Stomach (tissue), 9 donors: ENCODE data around the gene CD52. TPM values are rescaled to one million over a fixed set of nuclear protein-coding genes. Genes with fewer than 3 reads are reported as not detected.
A peak's percentile ranks its signal among the peaks of the same experiment; 100 is the strongest.
"Not testable (repeated sequence)": the region's sequence is repeated elsewhere in the genome, so short reads cannot be mapped to it uniquely, and the experiment has no call there.

Experiments
- DNase-seq, 2 donors: peaks; one replicate each; pipeline versions ENCODE4 v3.0.0 to v3.0.0-alpha.2; 2013 to 2019
- H3K27ac ChIP-seq, 5 donors: fragments of 200-600 bp in 4 of 5; sonication (generic) in 4 of 5; one replicate each; pipeline ENCODE4 v1.5.1; 2013 to 2019; ENCODE audit warnings: mild to moderate bottlenecking in 1 of 5, moderate library complexity in 1 of 5
- H3K27me3 ChIP-seq, 3 donors: fragments of 200-600 bp; sonication (generic); one replicate each; pipeline ENCODE4 v1.5.1; 2017 to 2019; ENCODE audit warnings: mixed run types in 1 of 3
- H3K36me3 ChIP-seq, 4 donors: fragments of 200-600 bp; sonication (generic); 1 replicate in 3 of 4; 2 replicates in 1 of 4; pipeline ENCODE4 v1.5.1; 2016 to 2019
- H3K4me1 ChIP-seq, 4 donors: fragments of 200-600 bp; sonication (generic); one replicate each; pipeline ENCODE4 v1.5.1; 2016 to 2019
- H3K4me3 ChIP-seq, 4 donors: fragments of 200-600 bp; sonication (generic) in 3 of 4; one replicate each; pipeline ENCODE4 v1.5.1; 2016 to 2019; ENCODE audit warnings: mild to moderate bottlenecking in 1 of 4
- H3K9me3 ChIP-seq, 4 donors: fragments of 200-600 bp; sonication (generic); one replicate each; pipeline ENCODE4 v1.5.1; 2016 to 2019
- CTCF ChIP-seq, 7 experiments: fragments of 450-650 bp in 4 of 7; fragments of 200-600 bp in 3 of 7; sonication (generic) in 3 of 7; IDR thresholded peaks; one replicate each; pipeline ENCODE4 v1.5.1; 2016 to 2019; ENCODE audit warnings: antibody characterized with exemption in 7 of 7, control low read depth in 2 of 7, mild to moderate bottlenecking in 1 of 7
- EP300 ChIP-seq: sonication (generic); formaldehyde crosslinking; IDR thresholded peaks from one replicate; pipeline ENCODE4 v1.6.1; 2017; ENCODE audit warnings: antibody characterized with exemption
- POLR2A ChIP-seq, 4 donors: fragments of 450-650 bp; IDR thresholded peaks; one replicate each; pipeline ENCODE4 v1.6.1; 2016; ENCODE audit warnings: antibody characterized with exemption in 4 of 4, control low read depth in 2 of 4, mild to moderate bottlenecking in 1 of 4, moderate library complexity in 1 of 4
- POLR2AphosphoS5 ChIP-seq, 3 donors: sonication (generic); formaldehyde crosslinking; IDR thresholded peaks; one replicate each; pipeline ENCODE4 v1.6.1; 2016; ENCODE audit warnings: antibody characterized with exemption in 3 of 3
- WGBS, 5 donors: extraction: QIAGEN DNeasy Blood & Tissue Kit in 3 of 5; methylation state at CpG; one replicate each; pipeline versions ENCODE4 v1.1.5 to v1.1.7; 2013 to 2018; 5-methylcytosine and 5-hydroxymethylcytosine counted together
- intact Hi-C: fragments of 100-400 bp; cut with DNase I; formaldehyde crosslinking; loops from one replicate; pipeline ENCODE4 v1.15.1; 2023; ENCODE audit warnings: low total_unique reads
- polyA plus RNA-seq, 3 donors: library from polyadenylated mRNA; stranded (reverse); fragments of 200-250 nt; gene quantifications; one replicate each; pipeline ENCODE4 v1.2.3, GENCODE V29; 2013
- total RNA-seq, 5 donors: library from RNA; depleted of rRNA; stranded (reverse); fragments of >200 nt; gene quantifications; one replicate each; pipeline versions ENCODE4 v1.1.0 to v1.2.3, GENCODE V29; 2014 to 2016
- donor health status: healthy with polysubstance abuse.
- donor health status: Bipolar disorder and iron deficiency.
- donor health status: healthy.

Gene CD52
- total and polyA plus RNA-seq, 8 donors: 5.1 to 68.2 (median 21.2) TPM; not detected in 2

GRCh38 chr1:26290882-26291261 lies 26.9 kb upstream of the CD52 start:
- H3K36me3 ChIP-seq: peaks cover 0 to 8% (median 3%) of the 10 kb centered on the region in 4 donors
- H3K27ac ChIP-seq: peak overlapping the region; percentile 40 to 100 (median 67)
- 70 to 85% (median 82%) methylated on average over 9 to 11 of the region's 11 CpGs for WGBS, 5 donors
- no peak overlapping the region for H3K4me3 ChIP-seq
- peaks cover 12 to 65% (median 24%) of the 10 kb centered on the region in 4 donors for H3K4me1 ChIP-seq
- intact Hi-C loops: no loop called here
- no peaks in the 10 kb centered on the region for H3K9me3 ChIP-seq
- H3K27me3 ChIP-seq: no peaks in the 10 kb centered on the region
- DNase-seq: peak in 1 of 2 donors; percentile 21
- TF ChIP-seq EP300: no peak

- no peak for TF ChIP-seq POLR2A (IDR thresholded peaks at IDR 0.05)
- no peak for TF ChIP-seq CTCF (IDR thresholded peaks at IDR 0.05)
Measured at GRCh38 chr1:26291433-26291832, 26.3 kb upstream of the CD52 start.

GRCh38 chr1:26291939-26292338 lies 25.8 kb upstream of the CD52 start:
- no peaks in the 10 kb centered on the region for H3K9me3 ChIP-seq
- peaks cover 0 to 19% (median 8%) of the 10 kb centered on the region in 4 donors for H3K36me3 ChIP-seq
- H3K27me3 ChIP-seq: no peaks in the 10 kb centered on the region
- no peak overlapping the region for H3K27ac ChIP-seq
- intact Hi-C loops: no loop called here
- no peak for DNase-seq
- H3K4me1 ChIP-seq: peaks cover 12 to 54% (median 20%) of the 10 kb centered on the region in 4 donors
- WGBS, 5 donors: 90 to 98% (median 92%) methylated on average over 4 of the region's 4 CpGs
- no peak overlapping the region for H3K4me3 ChIP-seq
- TF ChIP-seq CTCF (IDR thresholded peaks at IDR 0.05): no peak
- TF ChIP-seq POLR2AphosphoS5 (IDR thresholded peaks at IDR 0.05): no peak
- no peak for TF ChIP-seq POLR2A (IDR thresholded peaks at IDR 0.05)
- no peak for TF ChIP-seq EP300

More at GRCh38 chr1:26291433-26291832, 26.3 kb upstream of the CD52 start:
- intact Hi-C loops: no loop called here
- 92 to 97% (median 96%) methylated on average over 3 of the region's 3 CpGs; no CpG with 5 or more reads in 1 of the 5 donors for WGBS, 5 donors
- Histone ChIP-seq H3K4me3 (no peak overlapping the region), H3K27me3 (no peaks in the 10 kb centered on the region), H3K36me3 (peaks cover 0 to 14% (median 5%) of the 10 kb centered on the region in 4 donors), H3K27ac (peak overlapping the region; percentile 23 to 100 (median 67)), H3K4me1 (peaks cover 12 to 59% (median 21%) of the 10 kb centered on the region in 4 donors), H3K9me3 (no peaks in the 10 kb centered on the region)
- DNase-seq: no peak

GRCh38 chr1:26292735-26293134 lies 25.0 kb upstream of the CD52 start:
- Histone ChIP-seq H3K36me3 (peaks cover 0 to 27% (median 12%) of the 10 kb centered on the region in 4 donors), H3K4me1 (peaks cover 12 to 46% (median 20%) of the 10 kb centered on the region in 4 donors)
- DNase-seq, H3K27me3 ChIP-seq, H3K9me3 ChIP-seq, intact Hi-C loops, H3K4me3 ChIP-seq, H3K27ac ChIP-seq: not testable (repeated sequence)
- WGBS, 5 donors: 86 to 98% (median 89%) methylated on average over 5 of the region's 5 CpGs

- 79 to 86% (median 83%) methylated on average over 10 to 11 of the region's 11 CpGs for WGBS, 5 donors
- H3K4me1 ChIP-seq: peaks cover 3 to 40% (median 14%) of the 10 kb centered on the region in 4 donors
- no peak overlapping the region for H3K27ac ChIP-seq
- DNase-seq: no peak
- H3K36me3 ChIP-seq: peaks cover 0 to 27% (median 12%) of the 10 kb centered on the region in 4 donors
- intact Hi-C loops: no loop called here
- H3K4me3 ChIP-seq: no peak overlapping the region
- H3K9me3 ChIP-seq: no peaks in the 10 kb centered on the region
- H3K27me3 ChIP-seq: no peaks in the 10 kb centered on the region
- TF ChIP-seq POLR2AphosphoS5 (IDR thresholded peaks at IDR 0.05) (no peak), EP300 (no peak)
Measured at GRCh38 chr1:26293911-26294463, 23.8 kb upstream of the CD52 start.
